Vagina (tissue), 2 donors: ENCODE measurements around the gene TAGLN. TPM values are rescaled to one million over a fixed set of nuclear protein-coding genes. Genes with fewer than 3 reads are reported as not detected.

Experiments
- DNase-seq, 2 donors: peaks; one replicate each; pipeline ENCODE4 v3.0.0-alpha.2; 2017; ENCODE audit errors: extremely low spot score in 2 of 2
- H3K27ac ChIP-seq: fragments of 200-600 bp; sonication (generic); one replicate; pipeline ENCODE4 v1.5.1; 2019
- H3K27me3 ChIP-seq: fragments of 200-600 bp; sonication (generic); one replicate; pipeline ENCODE4 v1.5.1; 2019
- H3K36me3 ChIP-seq, 2 donors: fragments of 200-600 bp; sonication (generic); one replicate each; pipeline ENCODE4 v1.5.1; 2017 to 2019
- H3K4me1 ChIP-seq: fragments of 200-600 bp; sonication (generic); one replicate; pipeline ENCODE4 v1.5.1; 2019
- H3K4me3 ChIP-seq, 2 donors: fragments of 200-600 bp; sonication (generic); 1 replicate in 1 of 2; 2 replicates in 1 of 2; pipeline ENCODE4 v1.5.1; 2016 to 2019
- H3K9me3 ChIP-seq: fragments of 200-600 bp; sonication (generic); one replicate; pipeline ENCODE4 v1.5.1; 2019
- POLR2A ChIP-seq, 2 donors: fragments of 450-650 bp; IDR thresholded peaks; one replicate each; pipeline ENCODE4 v1.6.1; 2017; ENCODE audit warnings: antibody characterized with exemption in 2 of 2, mild to moderate bottlenecking in 2 of 2, moderate library complexity in 2 of 2
- POLR2AphosphoS5 ChIP-seq, 2 donors: sonication (generic); formaldehyde crosslinking; IDR thresholded peaks; one replicate each; pipeline ENCODE4 v1.9.0; 2017; ENCODE audit warnings: antibody characterized with exemption in 2 of 2, mild to moderate bottlenecking in 2 of 2, low read depth in 1 of 2; ENCODE audit not compliant: insufficient read depth in 1 of 2
- intact Hi-C: fragments of 100-400 bp; cut with DNase I; formaldehyde crosslinking; loops from one replicate; pipeline ENCODE4 v1.15.1; 2023
- total RNA-seq: library from RNA; depleted of rRNA; stranded (reverse); fragments of >200 nt; gene quantifications from one replicate; pipeline ENCODE4 v1.2.3, GENCODE V29; 2016
- TF ChIP-seq, protein P1 (sequence below), 3 experiments: fragments of 450-650 bp in 2 of 3; fragments of 200-600 bp in 1 of 3; sonication (generic) in 1 of 3; IDR thresholded peaks; one replicate each; pipeline ENCODE4 v1.5.1; 2017 to 2019; ENCODE audit warnings: antibody characterized with exemption in 3 of 3, mild to moderate bottlenecking in 2 of 3, moderate library complexity in 2 of 3

TAGLN gene
- total RNA-seq, result 1,935 TPM

DNA sequence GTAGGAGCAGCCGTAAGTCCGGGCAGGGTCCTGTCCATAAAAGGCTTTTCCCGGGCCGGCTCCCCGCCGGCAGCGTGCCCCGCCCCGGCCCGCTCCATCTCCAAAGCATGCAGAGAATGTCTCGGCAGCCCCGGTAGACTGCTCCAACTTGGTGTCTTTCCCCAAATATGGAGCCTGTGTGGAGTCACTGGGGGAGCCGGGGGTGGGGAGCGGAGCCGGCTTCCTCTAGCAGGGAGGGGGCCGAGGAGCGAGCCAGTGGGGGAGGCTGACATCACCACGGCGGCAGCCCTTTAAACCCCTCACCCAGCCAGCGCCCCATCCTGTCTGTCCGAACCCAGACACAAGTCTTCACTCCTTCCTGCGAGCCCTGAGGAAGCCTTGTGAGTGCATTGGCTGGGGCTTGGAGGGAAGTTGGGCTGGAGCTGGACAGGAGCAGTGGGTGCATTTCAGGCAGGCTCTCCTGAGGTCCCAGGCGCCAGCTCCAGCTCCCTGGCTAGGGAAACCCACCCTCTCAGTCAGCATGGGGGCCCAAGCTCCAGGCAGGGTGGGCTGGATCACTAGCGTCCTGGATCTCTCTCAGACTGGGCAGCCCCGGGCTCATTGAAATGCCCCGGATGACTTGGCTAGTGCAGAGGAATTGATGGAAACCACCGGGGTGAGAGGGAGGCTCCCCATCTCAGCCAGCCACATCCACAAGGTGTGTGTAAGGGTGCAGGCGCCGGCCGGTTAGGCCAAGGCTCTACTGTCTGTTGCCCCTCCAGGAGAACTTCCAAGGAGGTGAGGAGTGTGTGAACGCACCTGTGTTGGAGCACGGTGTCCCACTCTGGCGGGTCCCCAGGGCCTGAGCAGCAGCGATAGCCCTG is at the start of gene TAGLN:
Gene TAGLN, plus strand, starts transcription at position 318 of the 863 bp plus-strand sequence. CDS start 3,644 bp downstream, outside the sequence.
- H3K4me3 ChIP-seq, result peak within 1 kb of the TSS; percentile 46 to 54
- TF ChIP-seq POLR2AphosphoS5 (IDR thresholded peaks at IDR 0.05; ENCODE audit: insufficient read depth in 1 of 2, low read depth in 1 of 2) (peak; percentile 60 to 88), POLR2A (IDR thresholded peaks at IDR 0.05) (no peak)
- H3K27ac ChIP-seq, result peak within 1 kb of the TSS; percentile 78
- H3K36me3 ChIP-seq, result peaks cover 0 to 10% of the 10 kb centered on the region in 2 donors
- no peak for DNase-seq
- H3K27me3 ChIP-seq, result no peaks in the 10 kb centered on the region
- intact Hi-C loops, result loop anchor here (2.0 kb wide), 1 partner anchor 20 kb away; no protein-coding TSS in a partner anchor
- H3K9me3 ChIP-seq, result no peaks in the 10 kb centered on the region
- H3K4me1 ChIP-seq, result peaks cover 21% of the 10 kb centered on the region

DNA sequence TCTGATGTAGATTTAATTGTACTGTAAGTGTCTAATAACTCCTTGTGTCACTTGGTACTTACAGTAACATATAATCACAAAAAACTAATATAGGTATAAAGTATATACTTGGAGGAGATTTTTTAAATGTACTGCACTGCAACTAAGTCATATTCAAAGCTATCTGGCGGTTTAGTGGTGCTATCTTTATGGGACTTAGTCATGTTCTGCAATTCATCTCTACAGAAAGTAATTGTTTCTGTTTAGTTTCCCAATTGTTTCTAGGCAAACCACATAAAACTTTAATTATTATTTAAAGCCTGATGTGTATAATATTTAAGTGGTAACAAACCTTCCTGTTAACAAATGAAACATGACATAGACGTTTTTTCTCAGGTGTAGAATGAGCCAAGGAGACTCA is 47.1 kb upstream of the TAGLN start:
- Histone ChIP-seq H3K4me3 (no peak overlapping the region), H3K4me1 (peaks cover 61% of the 10 kb centered on the region), H3K27me3 (no peaks in the 10 kb centered on the region), H3K9me3 (no peaks in the 10 kb centered on the region), H3K27ac (no peak overlapping the region), H3K36me3 (peaks cover 0 to 13% of the 10 kb centered on the region in 2 donors)
- intact Hi-C loops, result no loop called here
- DNase-seq, result no peak
- TF ChIP-seq POLR2AphosphoS5 (IDR thresholded peaks at IDR 0.05; ENCODE audit: insufficient read depth in 1 of 2, low read depth in 1 of 2), result no peak
- TF ChIP-seq, protein P1, sequence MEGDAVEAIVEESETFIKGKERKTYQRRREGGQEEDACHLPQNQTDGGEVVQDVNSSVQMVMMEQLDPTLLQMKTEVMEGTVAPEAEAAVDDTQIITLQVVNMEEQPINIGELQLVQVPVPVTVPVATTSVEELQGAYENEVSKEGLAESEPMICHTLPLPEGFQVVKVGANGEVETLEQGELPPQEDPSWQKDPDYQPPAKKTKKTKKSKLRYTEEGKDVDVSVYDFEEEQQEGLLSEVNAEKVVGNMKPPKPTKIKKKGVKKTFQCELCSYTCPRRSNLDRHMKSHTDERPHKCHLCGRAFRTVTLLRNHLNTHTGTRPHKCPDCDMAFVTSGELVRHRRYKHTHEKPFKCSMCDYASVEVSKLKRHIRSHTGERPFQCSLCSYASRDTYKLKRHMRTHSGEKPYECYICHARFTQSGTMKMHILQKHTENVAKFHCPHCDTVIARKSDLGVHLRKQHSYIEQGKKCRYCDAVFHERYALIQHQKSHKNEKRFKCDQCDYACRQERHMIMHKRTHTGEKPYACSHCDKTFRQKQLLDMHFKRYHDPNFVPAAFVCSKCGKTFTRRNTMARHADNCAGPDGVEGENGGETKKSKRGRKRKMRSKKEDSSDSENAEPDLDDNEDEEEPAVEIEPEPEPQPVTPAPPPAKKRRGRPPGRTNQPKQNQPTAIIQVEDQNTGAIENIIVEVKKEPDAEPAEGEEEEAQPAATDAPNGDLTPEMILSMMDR (IDR thresholded peaks at IDR 0.05), result no peak
- no peak for TF ChIP-seq POLR2A (IDR thresholded peaks at IDR 0.05)

DNA sequence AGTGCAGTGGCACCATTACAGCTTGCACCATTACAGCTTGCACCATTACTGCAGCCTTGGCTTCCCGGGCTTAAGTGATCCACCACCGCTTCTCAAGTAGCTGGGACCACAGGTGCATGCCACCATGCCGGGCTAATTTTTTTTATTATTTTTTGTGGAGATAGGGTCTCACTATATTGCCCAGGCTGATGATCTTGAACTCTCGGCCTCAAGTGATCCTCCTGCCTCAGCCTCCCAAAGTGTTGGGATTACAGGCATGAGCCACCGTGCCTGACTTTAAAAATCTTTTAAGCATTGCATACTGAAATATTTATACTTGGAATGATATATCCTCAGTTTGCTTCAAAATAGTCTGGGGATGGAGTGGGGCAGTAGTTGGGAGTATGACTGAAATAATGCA is 44.7 kb upstream of the TAGLN start:
- Histone ChIP-seq H3K27ac (no peak overlapping the region), H3K9me3 (no peaks in the 10 kb centered on the region), H3K4me3 (no peak overlapping the region), H3K36me3 (peaks cover 0 to 14% of the 10 kb centered on the region in 2 donors), H3K4me1 (peaks cover 47% of the 10 kb centered on the region), H3K27me3 (no peaks in the 10 kb centered on the region)
- no peak for DNase-seq
- intact Hi-C loops, result no loop called here
- TF ChIP-seq POLR2A (IDR thresholded peaks at IDR 0.05) (no peak), POLR2AphosphoS5 (IDR thresholded peaks at IDR 0.05; ENCODE audit: insufficient read depth in 1 of 2, low read depth in 1 of 2) (no peak)
- TF ChIP-seq, protein P1 (IDR thresholded peaks at IDR 0.05), result no peak

DNA sequence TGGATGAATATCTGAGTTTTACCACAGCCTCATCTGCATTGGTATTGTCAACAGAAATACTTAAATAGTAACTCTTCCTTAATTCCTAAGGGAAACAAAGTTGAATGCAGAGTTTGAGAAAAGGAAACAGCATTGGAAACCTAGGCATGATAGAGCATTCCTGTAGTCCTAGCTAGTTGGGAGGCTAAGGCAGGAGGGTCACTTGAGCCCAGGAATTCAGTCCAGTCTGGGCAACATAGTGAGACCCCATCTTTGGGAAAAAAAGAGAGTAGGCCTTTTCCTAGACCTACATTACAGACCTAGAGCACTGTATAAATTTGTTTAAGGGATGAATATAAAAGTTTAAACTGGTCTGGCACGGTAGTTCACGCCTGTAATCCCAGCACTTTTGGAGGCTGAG is 41.7 kb upstream of the TAGLN start:
- Histone ChIP-seq H3K4me3 (no peak overlapping the region), H3K9me3 (no peaks in the 10 kb centered on the region), H3K27me3 (no peaks in the 10 kb centered on the region), H3K4me1 (peaks cover 25% of the 10 kb centered on the region), H3K27ac (no peak overlapping the region), H3K36me3 (peaks cover 0 to 40% of the 10 kb centered on the region in 2 donors)
- intact Hi-C loops, result no loop called here
- DNase-seq, result no peak
- TF ChIP-seq, protein P1 (IDR thresholded peaks at IDR 0.05), result no peak
- no peak for TF ChIP-seq POLR2A (IDR thresholded peaks at IDR 0.05)

DNA sequence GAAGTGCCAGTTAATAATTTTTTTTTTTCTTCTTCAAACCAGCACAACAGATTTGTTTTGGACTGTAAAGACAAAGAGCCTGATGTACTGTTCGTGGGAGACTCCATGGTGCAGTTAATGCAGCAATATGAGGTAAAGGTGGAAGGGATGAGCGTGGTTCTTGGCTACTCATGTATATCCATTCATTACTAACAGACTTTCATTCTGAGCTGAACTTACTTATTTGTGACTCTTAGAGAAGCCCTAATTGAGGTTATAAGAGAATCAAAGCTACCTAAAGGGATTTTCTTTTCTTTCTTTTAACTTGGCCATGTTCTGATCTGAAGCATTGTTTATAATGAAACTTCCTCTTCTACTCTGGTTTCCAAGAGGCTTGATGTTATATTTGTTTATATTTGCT is 39.3 kb upstream of the TAGLN start:
- no peak for DNase-seq
- H3K27ac ChIP-seq, result no peak overlapping the region
- no peak overlapping the region for H3K4me3 ChIP-seq
- H3K4me1 ChIP-seq, result peaks cover 9% of the 10 kb centered on the region
- intact Hi-C loops, result no loop called here
- no peaks in the 10 kb centered on the region for H3K27me3 ChIP-seq
- H3K36me3 ChIP-seq, result peaks cover 0 to 57% of the 10 kb centered on the region in 2 donors
- TF ChIP-seq POLR2A (IDR thresholded peaks at IDR 0.05) (no peak), POLR2AphosphoS5 (IDR thresholded peaks at IDR 0.05; ENCODE audit: insufficient read depth in 1 of 2, low read depth in 1 of 2) (no peak)
- TF ChIP-seq, protein P1 (IDR thresholded peaks at IDR 0.05), result no peak
- H3K9me3 ChIP-seq, result no peaks in the 10 kb centered on the region
